ENCODE measurements around the gene MSL3B.

MSL3B gene

GRCh38 chr2:233817361-233817911, 50.8 kb downstream of the MSL3B start:
- no peak overlapping the region for H3K27ac ChIP-seq
- no peaks in the 10 kb centered on the region for H3K36me3 ChIP-seq (ENCODE audit: low read depth)
- H4K20me1 ChIP-seq (ENCODE audit: insufficient read depth), result no peaks in the 10 kb centered on the region
- no TSS peak for BruUV-seq (replicated peaks)
- ChIA-PET CTCF (no interaction called here), POLR2A (ENCODE audit: unreplicated experiment) (interaction anchor here (0.7 kb wide), 1 partner anchor 117 kb away, joined by 3 read pairs; no protein-coding TSS in a partner anchor)
- no peak for TF ChIP-seq CTCF (conservative IDR thresholded peaks at IDR 0.05)
- no peak for TF ChIP-seq EZH2 (IDR thresholded peaks at IDR 0.05; ENCODE audit: low read depth)
- H3K79me2 ChIP-seq (ENCODE audit: low read depth), result no peaks in the 10 kb centered on the region
- no peaks in the 10 kb centered on the region for H3F3A ChIP-seq (ENCODE audit: insufficient read depth, low read depth)
- no peak overlapping the region for H3K4me3 ChIP-seq
- H2AFZ ChIP-seq, result no peak overlapping the region
- H3K9me2 ChIP-seq (ENCODE audit: insufficient read depth), result no peaks in the 10 kb centered on the region
- H3K4me1 ChIP-seq (replicated peaks; ENCODE audit: insufficient read depth), result no peaks in the 10 kb centered on the region
- H3K27me3 ChIP-seq (ENCODE audit: insufficient read depth, low read depth), result no peaks in the 10 kb centered on the region
- DNase-seq, result no peak
- no peaks in the 10 kb centered on the region for H3K9me3 ChIP-seq (ENCODE audit: insufficient read depth, low read depth)
- no peak overlapping the region for H3K4me2 ChIP-seq
- intact Hi-C loops (cut with micrococcal nuclease; ENCODE audit: unreplicated experiment), result no loop called here

- no peaks in the 10 kb centered on the region for H3K4me1 ChIP-seq (replicated peaks; ENCODE audit: insufficient read depth)
- ChIA-PET POLR2A (ENCODE audit: unreplicated experiment) (no interaction called here), CTCF (no interaction called here)
- H3K27ac ChIP-seq, result no peak overlapping the region
- H3K4me2 ChIP-seq, result no peak overlapping the region
- no peak overlapping the region for H3K4me3 ChIP-seq
- no peaks in the 10 kb centered on the region for H3K9me2 ChIP-seq (ENCODE audit: insufficient read depth)
- H3F3A ChIP-seq (ENCODE audit: insufficient read depth, low read depth), result no peaks in the 10 kb centered on the region
- H3K9me3 ChIP-seq (ENCODE audit: insufficient read depth, low read depth), result no peaks in the 10 kb centered on the region
- TF ChIP-seq CTCF (conservative IDR thresholded peaks at IDR 0.05), result no peak
- no peak for TF ChIP-seq EZH2 (IDR thresholded peaks at IDR 0.05; ENCODE audit: low read depth)
- no peaks in the 10 kb centered on the region for H4K20me1 ChIP-seq (ENCODE audit: insufficient read depth)
- no peaks in the 10 kb centered on the region for H3K79me2 ChIP-seq (ENCODE audit: low read depth)
- H2AFZ ChIP-seq, result no peak overlapping the region
- no peaks in the 10 kb centered on the region for H3K27me3 ChIP-seq (ENCODE audit: insufficient read depth, low read depth)
- DNase-seq, result no peak
- no peaks in the 10 kb centered on the region for H3K36me3 ChIP-seq (ENCODE audit: low read depth)
- no TSS peak for BruUV-seq (replicated peaks)
- intact Hi-C loops (cut with micrococcal nuclease; ENCODE audit: unreplicated experiment), result no loop called here
These were observed 51.4 kb downstream of the MSL3B start for GRCh38 chr2:233816771-233817170.

GRCh38 chr2:233816334-233816733, 51.9 kb downstream of the MSL3B start:
- Histone ChIP-seq H3K79me2 (ENCODE audit: low read depth) (no peaks in the 10 kb centered on the region), H3K9me3 (ENCODE audit: insufficient read depth, low read depth) (no peaks in the 10 kb centered on the region), H3K9me2 (ENCODE audit: insufficient read depth) (no peaks in the 10 kb centered on the region), H3K27ac (no peak overlapping the region), H3K4me2 (no peak overlapping the region), H3K36me3 (ENCODE audit: low read depth) (no peaks in the 10 kb centered on the region), H3K27me3 (ENCODE audit: insufficient read depth, low read depth) (no peaks in the 10 kb centered on the region), H4K20me1 (ENCODE audit: insufficient read depth) (no peaks in the 10 kb centered on the region), H2AFZ (no peak overlapping the region), H3K4me1 (replicated peaks; ENCODE audit: insufficient read depth) (no peaks in the 10 kb centered on the region), H3K4me3 (no peak overlapping the region), H3F3A (ENCODE audit: insufficient read depth, low read depth) (no peaks in the 10 kb centered on the region)
- no TSS peak for BruUV-seq (replicated peaks)
- ChIA-PET CTCF (no interaction called here), POLR2A (ENCODE audit: unreplicated experiment) (no interaction called here)
- intact Hi-C loops (cut with micrococcal nuclease; ENCODE audit: unreplicated experiment), result no loop called here
- TF ChIP-seq CTCF (conservative IDR thresholded peaks at IDR 0.05) (no peak), EZH2 (IDR thresholded peaks at IDR 0.05; ENCODE audit: low read depth) (no peak)
- DNase-seq, result no peak

Measured in PC-9 (cell line).